AG10803 (cell line): Measurements from ENCODE around the gene STIM1.

Experiments used
- DNase-seq: peaks from one replicate; pipeline ENCODE4 v3.0.0; 2010; ENCODE audit warnings: low read depth
- H3K4me3 ChIP-seq: 2 replicates; pipeline ENCODE4 v1.5.1; 2011; ENCODE audit warnings: mild to moderate bottlenecking, low read length, control low read depth
- CTCF ChIP-seq: conservative IDR thresholded peaks from 2 replicates; pipeline ENCODE4 v1.5.1; 2011; ENCODE audit warnings: mild to moderate bottlenecking, low read length, control low read depth, inconsistent platforms

Gene STIM1

GRCh38 chr11:4095509-4096230, 240.2 kb downstream of the STIM1 start:
- H3K4me3 ChIP-seq = peak overlapping the region; percentile 95
- peak; percentile 31; the same call in 1 of the 2 replicates for TF ChIP-seq CTCF
- peak; percentile 89 for DNase-seq

- H3K4me3 ChIP-seq = no peak overlapping the region
- no peak for TF ChIP-seq CTCF
- DNase-seq = no peak
These were observed 242.7 kb downstream of the STIM1 start for GRCh38 chr11:4098026-4098621.

- H3K4me3 ChIP-seq = no peak overlapping the region
- no peak for DNase-seq
- no peak for TF ChIP-seq CTCF
These were observed 247.2 kb downstream of the STIM1 start for GRCh38 chr11:4102711-4103110.

- no peak for TF ChIP-seq CTCF
- no peak for DNase-seq
- no peak overlapping the region for H3K4me3 ChIP-seq
These were observed 247.8 kb downstream of the STIM1 start for GRCh38 chr11:4103269-4103668.

GRCh38 chr11:4105916-4106315, 250.5 kb downstream of the STIM1 start:
- DNase-seq = no peak
- no peak for TF ChIP-seq CTCF
- H3K4me3 ChIP-seq = no peak overlapping the region

GRCh38 chr11:4111834-4112233, 256.4 kb downstream of the STIM1 start:
- DNase-seq = no peak
- no peak overlapping the region for H3K4me3 ChIP-seq
- TF ChIP-seq CTCF = no peak

- no peak for TF ChIP-seq CTCF
- no peak overlapping the region for H3K4me3 ChIP-seq
- no peak for DNase-seq
These were observed 259.7 kb downstream of the STIM1 start for GRCh38 chr11:4115128-4115527.
